K562 (cell line): ENCODE measurements around the gene SRPRA. TPM values are rescaled to one million over a fixed set of nuclear protein-coding genes. Genes with fewer than 3 reads are reported as not detected.

Source experiments
- ATAC-seq: fragments of 200-7000 bp; cut with Tn5 transposase; 3 replicates; pipeline ENCODE4 v1.9.1; 2020; ENCODE audit warnings: moderate library complexity
- BruUV-seq: library from RNA; stranded (reverse); fragments of 400-500 nt; replicated peaks from 2 replicates; lab custom pipeline; 2021; lab: Mats Ljungman, UMichigan
- CTCF ChIA-PET: fragments of 300-600 bp; formaldehyde crosslinking; extraction: SDS; loops from one replicate; lab custom pipeline; 2021; ENCODE audit warnings: low intra/inter-chr PET ratio; lab: Yijun Ruan, JAX
- POLR2A ChIA-PET: fragments of 300-600, 350-650 bp; sonication (Branson Sonifier 250); formaldehyde crosslinking; extraction: SDS; loops from one replicate; lab custom pipeline; 2021; ENCODE audit warnings: antibody characterized with exemption, inconsistent platforms; lab: Yijun Ruan, JAX
- DNase-seq, 4 experiments: peaks; one replicate each; pipeline versions ENCODE4 v3.0.0 to v3.0.0-alpha.2; 2011 to 2018; ENCODE audit warnings: low spot score in 3 of 4, mixed read lengths in 3 of 4; ENCODE audit errors: extremely low read depth in 1 of 4
- FAIRE-seq: peaks from 2 replicates; lab custom pipeline; 2011; peaks lifted over from hg19 to GRCh38; lab: Jason Lieb, UNC
- H2AFZ ChIP-seq: 2 replicates; pipeline ENCODE4 v1.6.0; 2011; ENCODE audit warnings: low read depth, low read length, control low read depth, inconsistent platforms
- H3K27ac ChIP-seq: fragments of 200-600 bp; 3 replicates; pipeline ENCODE4 v1.8.0; 2011; ENCODE audit warnings: low read depth, mild to moderate bottlenecking, control low read depth, inconsistent platforms, low read length, moderate library complexity, mixed read lengths; ENCODE audit errors: extremely low read depth
- H3K27me3 ChIP-seq, 2 experiments: fragments of 300-600 bp in 1 of 2; 2 replicates in 1 of 2; 3 replicates in 1 of 2; pipeline versions ENCODE4 v1.6.0 to v1.8.0; 2011; ENCODE audit warnings: inconsistent platforms in 2 of 2, low read length in 2 of 2, mild to moderate bottlenecking in 1 of 2, mixed read lengths in 1 of 2, moderate library complexity in 1 of 2; ENCODE audit not compliant: control insufficient read depth in 2 of 2, insufficient read depth in 2 of 2
- H3K36me3 ChIP-seq: fragments of 300-600 bp; 3 replicates; pipeline ENCODE4 v1.8.0; 2011; ENCODE audit warnings: mild to moderate bottlenecking, low read length, inconsistent platforms; ENCODE audit not compliant: control insufficient read depth, insufficient read depth
- H3K4me1 ChIP-seq, 2 experiments: fragments of 200-600 bp in 1 of 2; replicated peaks in 1 of 2; 2 replicates in 1 of 2; 3 replicates in 1 of 2; pipeline versions ENCODE4 v1.5.1 to v1.8.0; 2011; ENCODE audit warnings: inconsistent platforms in 2 of 2, low read length in 2 of 2, mild to moderate bottlenecking in 1 of 2, mixed read lengths in 1 of 2, moderate library complexity in 1 of 2; ENCODE audit not compliant: control insufficient read depth in 2 of 2, insufficient read depth in 2 of 2
- H3K4me2 ChIP-seq: 2 replicates; pipeline ENCODE4 v1.6.1; 2011; ENCODE audit warnings: low read length, control low read depth, inconsistent platforms, mixed read lengths; ENCODE audit not compliant: insufficient read depth
- H3K4me3 ChIP-seq: fragments of 200-600 bp; sonication (generic), shearing (Covaris generic); 2 replicates; pipeline ENCODE4 v1.5.1; 2016; ENCODE audit warnings: control low read depth, inconsistent platforms
- H3K79me2 ChIP-seq: fragments of 200-600 bp; 3 replicates; pipeline ENCODE4 v1.8.0; 2011; ENCODE audit warnings: low read length, inconsistent platforms; ENCODE audit not compliant: control insufficient read depth, insufficient read depth
- H3K9ac ChIP-seq, 2 experiments: 2 replicates each; pipeline versions ENCODE4 v1.6.0 to v1.6.1; 2011; ENCODE audit warnings: low read depth in 2 of 2, low read length in 2 of 2, control low read depth in 1 of 2, inconsistent platforms in 1 of 2, mild to moderate bottlenecking in 1 of 2, mixed read lengths in 1 of 2; ENCODE audit not compliant: insufficient read depth in 1 of 2
- H3K9me1 ChIP-seq: one replicate; pipeline ENCODE4 v1.6.0; 2011; ENCODE audit warnings: inconsistent platforms, mild to moderate bottlenecking, low read length, moderate library complexity; ENCODE audit not compliant: control insufficient read depth, insufficient read depth
- H3K9me3 ChIP-seq: replicated peaks from 2 replicates; pipeline ENCODE4 v1.5.1; 2011; ENCODE audit warnings: low read depth, low read length, inconsistent platforms; ENCODE audit not compliant: control insufficient read depth, insufficient read depth
- H4K20me1 ChIP-seq: replicated peaks from 2 replicates; pipeline ENCODE4 v1.6.1; 2011; ENCODE audit warnings: low read length, inconsistent platforms, mixed read lengths; ENCODE audit not compliant: control insufficient read depth, insufficient read depth
- EP400 ChIP-seq: fragments of 450-650 bp; IDR thresholded peaks from 2 replicates; pipeline ENCODE4 v1.6.1; 2017; ENCODE audit warnings: antibody characterized with exemption, mild to moderate bottlenecking, moderate library complexity
- MYNN ChIP-seq, 2 experiments: sonication (generic); formaldehyde crosslinking in 1 of 2; IDR thresholded peaks; 2 replicates each; pipeline versions ENCODE4 v1.5.0 to v1.6.1; 2016 to 2020; ENCODE audit warnings: antibody characterized with exemption in 1 of 2, missing genetic modification reagents in 1 of 2
- POLR2A ChIP-seq: fragments of 450-650 bp; conservative IDR thresholded peaks from 2 replicates; pipeline ENCODE4 v1.6.1; 2016
- RBFOX2 ChIP-seq: fragments of 200-400 bp; formaldehyde crosslinking; IDR thresholded peaks from 2 replicates; pipeline ENCODE4 v1.6.1; 2017; ENCODE audit warnings: low read depth, mild to moderate bottlenecking, low read length, moderate library complexity
- SMARCC2 ChIP-seq: fragments of 450-650 bp; IDR thresholded peaks from 2 replicates; pipeline ENCODE4 v1.6.1; 2017; ENCODE audit warnings: antibody characterized with exemption, moderate library complexity, mild to moderate bottlenecking, low read depth
- TBL1XR1 ChIP-seq, 2 experiments: IDR thresholded peaks; 2 replicates each; pipeline ENCODE4 v1.6.1; 2012; ENCODE audit warnings: improper control_type of control experiment in 2 of 2, low read length in 2 of 2, mild to moderate bottlenecking in 1 of 2
- WGBS: fragments of 100-300 bp; shearing (Covaris generic); methylation state at CpG from one replicate; pipeline ENCODE4 v1.1.6; 2016; ENCODE audit warnings: low coverage, mixed read lengths; ENCODE audit not compliant: insufficient coverage; ENCODE audit errors: missing lambda C conversion rate; 5-methylcytosine and 5-hydroxymethylcytosine counted together
- in situ Hi-C: fragments of 300-500 bp; cut with MboI; formaldehyde crosslinking; loops from 4 replicates; pipeline ENCODE4 v1.15.0; 2018; ENCODE audit warnings: inconsistent platforms, mixed read lengths
- intact Hi-C: fragments of 100-400 bp; cut with micrococcal nuclease; formaldehyde crosslinking; loops from 2 replicates; pipeline ENCODE4 v1.14.2; 2022
- polyA plus RNA-seq, 8 experiments: library from polyadenylated mRNA; depleted of rRNA in 4 of 8; stranded (reverse) in 5 of 8; unstranded in 3 of 8; fragments of >200 nt; fragmentation: Nextera tagmentation in 2 of 8; fragmentation: Illumina TruSeq in 1 of 8; extraction: Ambion mirVana in 2 of 8; extraction: Trizol in 1 of 8; gene quantifications; 2 replicates each; pipeline versions ENCODE4 v1.2.1 to v1.2.3, GENCODE V29; 2011 to 2014; ENCODE audit warnings: inconsistent platforms in 1 of 8, missing spikeins in 1 of 8
- total RNA-seq, 7 experiments: library from RNA; depleted of rRNA in 6 of 7; stranded (reverse); fragments of >200 nt in 6 of 7; fragmentation: Illumina TruSeq in 2 of 7; extraction: Trizol in 2 of 7; gene quantifications; 2 replicates each; pipeline versions ENCODE4 v1.2.1 to v1.2.3, GENCODE V29; 2011 to 2021; ENCODE audit warnings: low replicate concordance in 1 of 7
- TF ChIP-seq, protein P1 (sequence below): fragments of 450-650 bp; formaldehyde crosslinking; conservative IDR thresholded peaks from 2 replicates; pipeline ENCODE4 v1.4.0; 2022; ENCODE audit warnings: mild to moderate bottlenecking, missing genetic modification characterization
- TF ChIP-seq, protein P2 (sequence below), 3 experiments: IDR thresholded peaks in 2 of 3; conservative IDR thresholded peaks in 1 of 3; 2 replicates each; pipeline ENCODE4 v1.5.1; 2011 to 2012; ENCODE audit warnings: low read length in 3 of 3, mild to moderate bottlenecking in 3 of 3, control low read depth in 2 of 3, improper control_type of control experiment in 1 of 3, inconsistent platforms in 1 of 3, low read depth in 1 of 3, mixed read lengths in 1 of 3, moderate library complexity in 1 of 3; ENCODE audit not compliant: insufficient read depth in 2 of 3

SRPRA gene
- total and polyA plus RNA-seq, 9 of the 15 experiments (the other 6 are each of a cell fraction or from before 2014, with no cell fraction given), result 33.5 to 124 (median 80.0) TPM

GRCh38 chr11:126267650-126268049 is 1.0 kb downstream of the SRPRA start (continued):
- TF ChIP-seq TBL1XR1 (IDR thresholded peaks at IDR 0.05; ENCODE audit: low read length in 2 of 2), result no peak

- Histone ChIP-seq H3K4me3 (no peak overlapping the region), H4K20me1 (no peaks in the 10 kb centered on the region), H3K4me1 (peaks cover 4 to 11% of the 10 kb centered on the region in 2 experiments; a peak in 3 of 5 replicates), H3K4me2 (no peak overlapping the region), H3K9me3 (no peaks in the 10 kb centered on the region), H3K9me1 (no peaks in the 10 kb centered on the region), H3K9ac (no peak overlapping the region), H3K27ac (no peak overlapping the region), H3K27me3 (no peaks in the 10 kb centered on the region; a peak in 1 of 5 replicates), H2AFZ (no peak overlapping the region), H3K36me3 (peaks cover 77% of the 10 kb centered on the region), H3K79me2 (peaks cover 43% of the 10 kb centered on the region)
- ATAC-seq (no peak), DNase-seq (no peak), FAIRE-seq (no peak)
- intact Hi-C loops (no loop called here), in situ Hi-C loops (no loop called here)
- no TSS peak for BruUV-seq
- POLR2A ChIA-PET, result interaction anchor here (0.8 kb wide), 2 partner anchors 9 to 25 kb away, joined by 3 read pairs; no protein-coding TSS in a partner anchor
- TF ChIP-seq, protein P1, sequence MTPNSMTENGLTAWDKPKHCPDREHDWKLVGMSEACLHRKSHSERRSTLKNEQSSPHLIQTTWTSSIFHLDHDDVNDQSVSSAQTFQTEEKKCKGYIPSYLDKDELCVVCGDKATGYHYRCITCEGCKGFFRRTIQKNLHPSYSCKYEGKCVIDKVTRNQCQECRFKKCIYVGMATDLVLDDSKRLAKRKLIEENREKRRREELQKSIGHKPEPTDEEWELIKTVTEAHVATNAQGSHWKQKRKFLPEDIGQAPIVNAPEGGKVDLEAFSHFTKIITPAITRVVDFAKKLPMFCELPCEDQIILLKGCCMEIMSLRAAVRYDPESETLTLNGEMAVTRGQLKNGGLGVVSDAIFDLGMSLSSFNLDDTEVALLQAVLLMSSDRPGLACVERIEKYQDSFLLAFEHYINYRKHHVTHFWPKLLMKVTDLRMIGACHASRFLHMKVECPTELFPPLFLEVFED, result no peak
- TF ChIP-seq SMARCC2 (no peak), RBFOX2 (0 out of 2 replicates have a peak, but pooled peaks have one; percentile 6), POLR2A (peak; percentile 17; the same call in 1 of the 2 replicates), EP400 (no peak), MYNN (IDR thresholded peaks at IDR 0.05) (no peak), MYNN (CRISPR knock-in tag; IDR thresholded peaks at IDR 0.05) (no peak)
- TF ChIP-seq, protein P2, sequence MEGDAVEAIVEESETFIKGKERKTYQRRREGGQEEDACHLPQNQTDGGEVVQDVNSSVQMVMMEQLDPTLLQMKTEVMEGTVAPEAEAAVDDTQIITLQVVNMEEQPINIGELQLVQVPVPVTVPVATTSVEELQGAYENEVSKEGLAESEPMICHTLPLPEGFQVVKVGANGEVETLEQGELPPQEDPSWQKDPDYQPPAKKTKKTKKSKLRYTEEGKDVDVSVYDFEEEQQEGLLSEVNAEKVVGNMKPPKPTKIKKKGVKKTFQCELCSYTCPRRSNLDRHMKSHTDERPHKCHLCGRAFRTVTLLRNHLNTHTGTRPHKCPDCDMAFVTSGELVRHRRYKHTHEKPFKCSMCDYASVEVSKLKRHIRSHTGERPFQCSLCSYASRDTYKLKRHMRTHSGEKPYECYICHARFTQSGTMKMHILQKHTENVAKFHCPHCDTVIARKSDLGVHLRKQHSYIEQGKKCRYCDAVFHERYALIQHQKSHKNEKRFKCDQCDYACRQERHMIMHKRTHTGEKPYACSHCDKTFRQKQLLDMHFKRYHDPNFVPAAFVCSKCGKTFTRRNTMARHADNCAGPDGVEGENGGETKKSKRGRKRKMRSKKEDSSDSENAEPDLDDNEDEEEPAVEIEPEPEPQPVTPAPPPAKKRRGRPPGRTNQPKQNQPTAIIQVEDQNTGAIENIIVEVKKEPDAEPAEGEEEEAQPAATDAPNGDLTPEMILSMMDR (IDR thresholded peaks at IDR 0.05 in 2 of 3, conservative IDR thresholded peaks at IDR 0.05 in 1 of 3; ENCODE audit: insufficient read depth in 2 of 3, low read depth in 1 of 3, low read length in 3 of 3), result 0 out of 6 replicates have a peak, but pooled peaks of 1 of the 3 experiments have one; percentile 17
- 95% methylated on average over 8 of the region's 8 CpGs for WGBS
- CTCF ChIA-PET, result no interaction called here
Measured at GRCh38 chr11:126265811-126266210, 2.9 kb downstream of the SRPRA start.
